Lower lobe of right lung (tissue), 2 donors: ENCODE measurements around the gene CBR4. TPM values are rescaled to one million over a fixed set of nuclear protein-coding genes. Genes with fewer than 3 reads are reported as not detected.

Source experiments
- ATAC-seq, 2 donors: fragments of 200-7000 bp; cut with Tn5 transposase; one replicate each; pipeline ENCODE4 v1.9.1; 2020 to 2022; ENCODE audit warnings: mild to moderate bottlenecking in 2 of 2, moderate library complexity in 2 of 2
- DNase-seq: peaks from one replicate; pipeline ENCODE4 v3.0.0-alpha.2; 2020
- H3K27ac ChIP-seq: fragments of 200-600 bp; one replicate; pipeline ENCODE4 v1.8.0; 2022
- H3K27me3 ChIP-seq: fragments of 200-600 bp; one replicate; pipeline ENCODE4 v1.8.0; 2022; ENCODE audit warnings: low read depth
- H3K36me3 ChIP-seq: fragments of 200-600 bp; one replicate; pipeline ENCODE4 v1.8.0; 2022; ENCODE audit warnings: mild to moderate bottlenecking
- H3K4me1 ChIP-seq: fragments of 200-600 bp; one replicate; pipeline ENCODE4 v1.8.0; 2022
- H3K4me3 ChIP-seq: fragments of 200-600 bp; one replicate; pipeline ENCODE4 v1.8.0; 2022; ENCODE audit warnings: mild to moderate bottlenecking
- H3K9me3 ChIP-seq: fragments of 200-600 bp; one replicate; pipeline ENCODE4 v1.8.0; 2022
- CTCF ChIP-seq: fragments of 200-600 bp; IDR thresholded peaks from one replicate; pipeline ENCODE4 v1.8.0; 2022; ENCODE audit warnings: antibody characterized with exemption, mild to moderate bottlenecking
- intact Hi-C: fragments of 100-400 bp; cut with DNase I; formaldehyde crosslinking; loops from one replicate; pipeline ENCODE4 v1.11.0; 2022
- total RNA-seq: library from RNA; stranded (reverse); fragmentation: NEBNext Ultra II Directional; extraction: Animal tissue kit (Norgen Biotek cat#: 25700); gene quantifications from one replicate; pipeline ENCODE4 v1.2.1, GENCODE V29; 2021
- donor health status: DM: no; HTN: yes; CAD: no; lungs with severe emphysema.

Gene CBR4
- total RNA-seq, 1 donor from 2014 or later, result 17.3 TPM

GRCh38 chr4:169045862-169046584, 36.0 kb upstream of the CBR4 start:
- intact Hi-C loops, result no loop called here

GRCh38 chr4:169044714-169045447, 34.8 kb upstream of the CBR4 start:
- Histone ChIP-seq H3K27me3 (no peaks in the 10 kb centered on the region), H3K36me3 (no peaks in the 10 kb centered on the region), H3K9me3 (no peaks in the 10 kb centered on the region), H3K4me3 (no peak overlapping the region), H3K27ac (no peak overlapping the region), H3K4me1 (no peaks in the 10 kb centered on the region)
- no peak for DNase-seq
- intact Hi-C loops, result no loop called here
- no peak for ATAC-seq
- no peak for TF ChIP-seq CTCF

More at GRCh38 chr4:169045862-169046584, 36.0 kb upstream of the CBR4 start:
- DNase-seq (no peak), ATAC-seq (peak; percentile 64 to 83)
- Histone ChIP-seq H3K4me3 (no peak overlapping the region), H3K9me3 (no peaks in the 10 kb centered on the region), H3K4me1 (peaks cover under 1% of the 10 kb centered on the region), H3K36me3 (no peaks in the 10 kb centered on the region), H3K27me3 (no peaks in the 10 kb centered on the region), H3K27ac (no peak overlapping the region)
- no peak for TF ChIP-seq CTCF

GRCh38 chr4:169042608-169043007, 32.6 kb upstream of the CBR4 start:
- Histone ChIP-seq H3K9me3 (no peaks in the 10 kb centered on the region), H3K27ac (no peak overlapping the region), H3K4me1 (no peaks in the 10 kb centered on the region), H3K4me3 (no peak overlapping the region), H3K27me3 (no peaks in the 10 kb centered on the region), H3K36me3 (no peaks in the 10 kb centered on the region)
- intact Hi-C loops, result no loop called here
- no peak for TF ChIP-seq CTCF
- DNase-seq (no peak), ATAC-seq (no peak)

GRCh38 chr4:169040559-169041261, 30.7 kb upstream of the CBR4 start:
- no peaks in the 10 kb centered on the region for H3K36me3 ChIP-seq
- H3K9me3 ChIP-seq, result no peaks in the 10 kb centered on the region
- H3K27me3 ChIP-seq, result no peaks in the 10 kb centered on the region
- DNase-seq (no peak), ATAC-seq (no peak)
- intact Hi-C loops, result no loop called here
- H3K4me3 ChIP-seq, result no peak overlapping the region
- no peak for TF ChIP-seq CTCF
- no peaks in the 10 kb centered on the region for H3K4me1 ChIP-seq
- no peak overlapping the region for H3K27ac ChIP-seq

- intact Hi-C loops, result no loop called here
- Histone ChIP-seq H3K9me3 (no peaks in the 10 kb centered on the region), H3K27me3 (no peaks in the 10 kb centered on the region), H3K4me1 (no peaks in the 10 kb centered on the region), H3K36me3 (no peaks in the 10 kb centered on the region), H3K4me3 (no peak overlapping the region), H3K27ac (no peak overlapping the region)
- DNase-seq (no peak), ATAC-seq (no peak)
- TF ChIP-seq CTCF, result no peak
Observed at GRCh38 chr4:169039251-169039954, 29.3 kb upstream of the CBR4 start.
